IPS DF 6.9 (cell line): ENCODE measurements around the gene ZNF668.

Experiments used
- DNase-seq: peaks from one replicate; pipeline ENCODE4 v3.0.0-alpha.2; 2013; ENCODE audit warnings: low read depth, low spot score
- H3K27ac ChIP-seq: one replicate; pipeline ENCODE4 v1.5.1; 2013; ENCODE audit warnings: low read length, control low read depth
- H3K27me3 ChIP-seq: 2 replicates; pipeline ENCODE4 v1.6.1; 2013; ENCODE audit warnings: mild to moderate bottlenecking, low read length; ENCODE audit not compliant: control insufficient read depth, insufficient read depth
- H3K36me3 ChIP-seq: 2 replicates; pipeline ENCODE4 v1.6.1; 2013; ENCODE audit warnings: low read length; ENCODE audit not compliant: control insufficient read depth, insufficient read depth
- H3K4me1 ChIP-seq: 2 replicates; pipeline ENCODE4 v1.6.1; 2013; ENCODE audit warnings: low read length; ENCODE audit not compliant: control insufficient read depth, insufficient read depth
- H3K4me3 ChIP-seq: 2 replicates; pipeline ENCODE4 v1.5.1; 2013; ENCODE audit warnings: mild to moderate bottlenecking, low read length
- H3K9me3 ChIP-seq: 2 replicates; pipeline ENCODE4 v1.6.1; 2013; ENCODE audit warnings: low read length, inconsistent platforms; ENCODE audit not compliant: control insufficient read depth, insufficient read depth
- WGBS: extraction: QIAGEN DNeasy Blood & Tissue Kit; methylation state at CpG from one replicate; pipeline ENCODE4 v1.1.7; 2013; ENCODE audit warnings: mixed read lengths, missing lambda C conversion rate; ENCODE audit not compliant: insufficient read length, insufficient coverage; 5-methylcytosine and 5-hydroxymethylcytosine counted together

The ZNF668 gene

GRCh38 chr16:31086629-31086906, 12.5 kb upstream of the ZNF668 start:
- no peak for DNase-seq
- Histone ChIP-seq H3K27me3 (no peaks in the 10 kb centered on the region), H3K9me3 (no peaks in the 10 kb centered on the region), H3K36me3 (peaks cover 13% of the 10 kb centered on the region), H3K27ac (no peak overlapping the region), H3K4me1 (no peaks in the 10 kb centered on the region), H3K4me3 (no peak overlapping the region)
- WGBS, result no CpG with 5 or more reads among the region's 6 CpGs

- Histone ChIP-seq H3K36me3 (peaks cover 15% of the 10 kb centered on the region), H3K27ac (no peak overlapping the region), H3K4me1 (no peaks in the 10 kb centered on the region), H3K9me3 (no peaks in the 10 kb centered on the region), H3K4me3 (no peak overlapping the region; the same call in 1 of the 2 replicates), H3K27me3 (no peaks in the 10 kb centered on the region)
- no CpG with 5 or more reads among the region's 18 CpGs for WGBS
- DNase-seq, result no peak
Observed at GRCh38 chr16:31085873-31086628, 12.0 kb upstream of the ZNF668 start.

GRCh38 chr16:31085411-31085810, 11.4 kb upstream of the ZNF668 start:
- H3K27me3 ChIP-seq, result no peaks in the 10 kb centered on the region
- H3K27ac ChIP-seq, result no peak overlapping the region
- no peaks in the 10 kb centered on the region for H3K9me3 ChIP-seq
- H3K4me3 ChIP-seq, result no peak overlapping the region
- DNase-seq, result no peak
- H3K36me3 ChIP-seq, result peaks cover 16% of the 10 kb centered on the region
- WGBS, result no CpG with 5 or more reads among the region's 8 CpGs
- no peaks in the 10 kb centered on the region for H3K4me1 ChIP-seq

- peaks cover 21% of the 10 kb centered on the region for H3K36me3 ChIP-seq
- DNase-seq, result no peak
- no peak overlapping the region for H3K4me3 ChIP-seq
- no peak overlapping the region for H3K27ac ChIP-seq
- H3K4me1 ChIP-seq, result no peaks in the 10 kb centered on the region
- H3K9me3 ChIP-seq, result no peaks in the 10 kb centered on the region
- WGBS, result no CpG with 5 or more reads among the region's 16 CpGs
- H3K27me3 ChIP-seq, result no peaks in the 10 kb centered on the region
Observed at GRCh38 chr16:31084584-31085302, 10.7 kb upstream of the ZNF668 start.

GRCh38 chr16:31083981-31084380, 9.9 kb upstream of the ZNF668 start:
- no peaks in the 10 kb centered on the region for H3K27me3 ChIP-seq
- no peak overlapping the region for H3K27ac ChIP-seq
- peaks cover 24% of the 10 kb centered on the region for H3K36me3 ChIP-seq
- no CpG with 5 or more reads among the region's 13 CpGs for WGBS
- H3K4me1 ChIP-seq, result no peaks in the 10 kb centered on the region
- H3K4me3 ChIP-seq, result no peak overlapping the region
- DNase-seq, result no peak
- H3K9me3 ChIP-seq, result no peaks in the 10 kb centered on the region

GRCh38 chr16:31083556-31083955, 9.5 kb upstream of the ZNF668 start:
- H3K4me3 ChIP-seq, result no peak overlapping the region
- H3K36me3 ChIP-seq, result peaks cover 28% of the 10 kb centered on the region
- no peaks in the 10 kb centered on the region for H3K27me3 ChIP-seq
- WGBS, result no CpG with 5 or more reads among the region's 5 CpGs
- H3K27ac ChIP-seq, result no peak overlapping the region
- no peaks in the 10 kb centered on the region for H3K9me3 ChIP-seq
- no peaks in the 10 kb centered on the region for H3K4me1 ChIP-seq
- DNase-seq, result no peak

GRCh38 chr16:31083081-31083480, 9.0 kb upstream of the ZNF668 start:
- no peak for DNase-seq
- Histone ChIP-seq H3K27me3 (no peaks in the 10 kb centered on the region), H3K4me1 (no peaks in the 10 kb centered on the region), H3K27ac (no peak overlapping the region), H3K36me3 (peaks cover 31% of the 10 kb centered on the region), H3K9me3 (no peaks in the 10 kb centered on the region), H3K4me3 (no peak overlapping the region)
- WGBS, result no CpG with 5 or more reads among the region's 9 CpGs

- Histone ChIP-seq H3K4me1 (no peaks in the 10 kb centered on the region), H3K9me3 (no peaks in the 10 kb centered on the region), H3K27ac (no peak overlapping the region), H3K36me3 (peaks cover 36% of the 10 kb centered on the region), H3K4me3 (no peak overlapping the region), H3K27me3 (no peaks in the 10 kb centered on the region)
- no CpG with 5 or more reads among the region's 14 CpGs for WGBS
- no peak for DNase-seq
Observed at GRCh38 chr16:31082368-31083045, 8.5 kb upstream of the ZNF668 start.

- H3K27ac ChIP-seq, result no peak overlapping the region
- no CpG with 5 or more reads among the region's 26 CpGs for WGBS
- no peaks in the 10 kb centered on the region for H3K27me3 ChIP-seq
- no peaks in the 10 kb centered on the region for H3K4me1 ChIP-seq
- no peaks in the 10 kb centered on the region for H3K9me3 ChIP-seq
- H3K36me3 ChIP-seq, result peaks cover 43% of the 10 kb centered on the region
- no peak for DNase-seq
- H3K4me3 ChIP-seq, result no peak overlapping the region
Observed at GRCh38 chr16:31081428-31082351, 7.7 kb upstream of the ZNF668 start.
